GM06990 (cell line): ENCODE measurements around the gene DUOX1.

ENCODE experiments used
- DNase-seq: peaks from one replicate; pipeline ENCODE4 v3.0.0-alpha.2; 2011; ENCODE audit not compliant: insufficient read length; ENCODE audit errors: extremely low read depth
- H3K27me3 ChIP-seq: replicated peaks from 2 replicates; pipeline ENCODE4 v1.6.0; 2011; ENCODE audit warnings: low read length; ENCODE audit not compliant: control insufficient read depth, insufficient read depth
- H3K36me3 ChIP-seq: 2 replicates; pipeline ENCODE4 v1.5.1; 2011; ENCODE audit warnings: low read length; ENCODE audit not compliant: control insufficient read depth, insufficient read depth
- H3K4me3 ChIP-seq: replicated peaks from 2 replicates; pipeline ENCODE4 v1.5.1; 2011; ENCODE audit warnings: low read depth, mild to moderate bottlenecking, control low read depth, low read length
- CTCF ChIP-seq: IDR thresholded peaks from 2 replicates; pipeline ENCODE4 v1.5.1; 2011; ENCODE audit warnings: low read length, control low read depth, mild to moderate bottlenecking, inconsistent platforms; ENCODE audit not compliant: insufficient read depth, poor library complexity, severe bottlenecking

The DUOX1 gene

DNA sequence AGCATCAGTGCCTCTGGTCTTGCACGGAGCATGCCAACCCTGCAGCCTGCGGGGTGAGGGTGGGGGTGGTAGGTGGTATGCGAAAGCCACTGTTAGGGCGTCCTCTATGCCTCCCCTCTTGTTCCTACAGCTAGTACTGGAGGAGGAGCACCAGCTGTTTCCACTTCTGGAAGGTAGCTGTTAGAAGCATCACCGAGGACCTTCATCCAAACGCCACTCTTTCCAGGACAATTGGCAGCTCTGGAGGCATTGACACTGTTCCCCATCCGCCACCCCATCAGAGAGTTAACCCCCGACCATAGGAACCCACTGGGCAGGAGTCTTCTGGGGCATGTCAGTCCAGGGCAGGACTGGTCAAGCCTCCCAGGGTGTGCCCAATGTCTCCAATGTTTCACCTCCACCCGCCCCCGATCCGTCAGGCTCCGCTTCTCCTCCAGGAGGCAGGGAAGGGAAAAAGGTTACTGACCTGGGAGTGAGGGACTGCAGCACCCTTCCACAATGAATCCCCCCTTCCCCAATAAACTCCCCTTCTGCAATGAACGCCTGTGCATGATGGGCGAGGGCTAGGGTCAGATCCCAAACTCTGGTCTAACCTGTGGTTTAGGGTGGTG is 16.3 kb upstream of the DUOX1 start:
- no peaks in the 10 kb centered on the region for H3K36me3 ChIP-seq
- TF ChIP-seq CTCF, result no peak
- H3K4me3 ChIP-seq, result no peak overlapping the region
- H3K27me3 ChIP-seq, result peaks cover 14% of the 10 kb centered on the region
- no peak for DNase-seq

DNA sequence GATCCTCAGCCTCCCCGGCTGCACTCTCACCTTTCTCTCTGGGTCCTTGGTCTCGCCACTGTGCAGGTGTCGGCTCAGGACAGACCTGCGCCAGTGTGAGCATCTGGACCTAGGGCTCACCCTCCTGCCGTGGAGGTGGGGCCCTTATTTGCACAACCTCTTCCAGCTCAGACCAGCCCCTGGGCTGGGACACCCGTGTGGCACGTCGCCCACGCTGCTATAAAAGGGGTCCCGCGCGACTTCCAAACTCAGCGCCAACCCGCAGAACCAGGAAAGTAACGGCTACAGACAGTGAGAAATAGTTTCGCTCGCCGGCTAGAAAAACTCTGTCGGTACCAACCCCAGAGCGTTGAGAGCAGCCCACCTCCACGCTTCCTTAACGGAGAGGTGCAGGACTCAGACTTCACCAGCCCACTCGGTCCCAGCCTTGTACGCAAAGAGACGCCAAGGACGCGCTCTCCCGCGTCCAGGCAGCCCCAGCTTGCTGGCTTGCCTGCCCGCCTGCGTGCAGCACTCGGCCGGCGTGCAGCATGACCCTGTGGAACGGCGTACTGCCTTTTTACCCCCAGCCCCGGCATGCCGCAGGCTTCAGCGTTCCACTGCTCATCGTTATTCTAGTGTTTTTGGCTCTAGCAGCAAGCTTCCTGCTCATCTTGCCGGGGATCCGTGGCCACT is 15.6 kb upstream of the DUOX1 start, which contains the start of the genes DUOX2 and DUOXA2:
Gene DUOX2 (minus strand): TSS at position 97 of the 675 bp plus-strand sequence. CDS start 761 bp downstream, outside the sequence.
Gene DUOXA2 (plus strand): TSS at position 251 of the 675 bp plus-strand sequence. CDS start 280 bp downstream, at position 531.
- no peak for TF ChIP-seq CTCF
- H3K4me3 ChIP-seq, result peak within 1 kb of the TSS; percentile 24
- H3K36me3 ChIP-seq, result no peaks in the 10 kb centered on the region
- H3K27me3 ChIP-seq, result peaks cover 14% of the 10 kb centered on the region
- no peak for DNase-seq

GRCh38 chr15:45114751-45115085 is 15.1 kb upstream of the DUOX1 start:
- no peak overlapping the region for H3K4me3 ChIP-seq
- TF ChIP-seq CTCF, result no peak
- DNase-seq, result no peak
- H3K36me3 ChIP-seq, result no peaks in the 10 kb centered on the region
- peaks cover 14% of the 10 kb centered on the region for H3K27me3 ChIP-seq

DNA sequence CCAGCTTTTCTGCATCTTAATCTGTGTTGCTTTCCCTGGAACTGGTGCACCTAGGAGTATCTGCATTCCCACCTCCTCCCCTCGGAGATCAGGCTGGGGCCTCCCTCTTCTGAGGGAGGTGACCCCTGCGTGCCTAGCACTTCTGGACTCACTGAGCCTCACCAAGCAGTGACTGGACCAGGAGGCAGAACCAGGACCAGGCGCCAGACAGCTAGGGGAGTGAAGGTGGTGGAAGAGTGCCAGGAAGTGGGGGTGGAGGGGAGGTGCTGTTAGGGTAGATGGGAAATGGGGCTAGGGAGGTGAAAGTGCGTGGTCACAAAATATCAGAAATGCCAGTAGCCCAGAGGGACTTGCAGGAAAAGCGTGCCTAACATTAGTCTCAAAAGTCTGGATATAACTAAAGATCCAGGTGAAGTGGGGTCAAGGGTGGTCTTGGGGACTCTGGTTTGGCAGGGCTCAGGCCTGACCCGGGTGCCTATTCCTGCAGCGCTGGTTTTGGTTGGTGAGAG is 14.4 kb upstream of the DUOX1 start:
- Histone ChIP-seq H3K36me3 (no peaks in the 10 kb centered on the region), H3K27me3 (peaks cover 13% of the 10 kb centered on the region), H3K4me3 (no peak overlapping the region)
- no peak for TF ChIP-seq CTCF
- DNase-seq, result no peak

DNA sequence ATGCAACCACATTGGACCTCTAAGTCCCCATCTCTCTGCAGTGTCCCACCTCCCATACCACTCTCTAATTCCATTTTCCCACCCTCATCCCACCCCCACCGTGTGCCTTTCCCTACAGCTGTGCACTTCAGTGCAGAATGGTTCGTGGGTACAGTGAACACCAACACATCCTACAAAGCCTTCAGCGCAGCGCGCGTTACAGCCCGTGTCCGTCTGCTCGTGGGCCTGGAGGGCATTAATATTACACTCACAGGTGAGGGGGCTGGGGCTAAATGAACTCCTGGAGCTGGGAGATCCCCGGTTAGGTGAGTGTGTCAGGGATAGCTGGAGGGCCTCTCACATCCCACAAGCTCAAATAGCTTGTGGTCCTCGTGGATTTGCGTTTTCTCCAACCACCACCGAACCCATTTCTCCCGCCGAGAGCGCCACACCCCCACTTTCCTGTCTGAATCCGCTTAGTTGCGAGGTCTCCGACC is 13.8 kb upstream of the DUOX1 start:
- Histone ChIP-seq H3K4me3 (no peak overlapping the region), H3K36me3 (no peaks in the 10 kb centered on the region), H3K27me3 (peaks cover 13% of the 10 kb centered on the region)
- TF ChIP-seq CTCF, result no peak
- no peak for DNase-seq
